Endothelial cell of umbilical vein (primary cell): ENCODE results near the gene GABRA4. TPM values are rescaled to one million over a fixed set of nuclear protein-coding genes. Genes with fewer than 3 reads are reported as not detected.
A peak's percentile ranks its signal among the peaks of the same experiment; 100 is the strongest.

Source experiments
- Bru-seq: library from RNA; stranded (reverse); fragments of 400-500 nt; gene quantifications from one replicate; lab custom pipeline; 2021; lab: Mats Ljungman, UMichigan
- BruChase-seq, 2 experiments: library from RNA; stranded (reverse); fragments of 400-500 nt; gene quantifications; one replicate each; lab custom pipeline; 2021; lab: Mats Ljungman, UMichigan
- BruUV-seq: library from RNA; stranded (reverse); fragments of 400-500 nt; replicated peaks from 2 replicates; lab custom pipeline; 2021; lab: Mats Ljungman, UMichigan
- CTCF ChIA-PET: fragments of 300-600, 350-600 bp; sonication (Branson Sonifier 250); formaldehyde crosslinking; loops from one replicate; lab custom pipeline; 2021; ENCODE audit warnings: antibody characterized with exemption, inconsistent platforms; lab: Charles Lee
- POLR2A ChIA-PET: fragments of 300-600, 350-600 bp; sonication (Branson Sonifier 250); formaldehyde crosslinking; loops from one replicate; lab custom pipeline; 2021; ENCODE audit warnings: antibody characterized with exemption, inconsistent platforms; lab: Charles Lee
- DNase-seq: peaks from one replicate; pipeline ENCODE4 v3.0.0-alpha.2; 2011; ENCODE audit warnings: low read depth, low spot score
- FAIRE-seq: peaks from 2 replicates; lab custom pipeline; 2011; peaks lifted over from hg19 to GRCh38; lab: Jason Lieb, UNC
- H2AFZ ChIP-seq: 2 replicates; pipeline ENCODE4 v1.6.0; 2012; ENCODE audit warnings: low read depth, low read length, control low read depth, inconsistent platforms
- H3K27ac ChIP-seq: 2 replicates; pipeline ENCODE4 v1.5.1; 2011; ENCODE audit warnings: low read depth, mild to moderate bottlenecking, control low read depth, low read length, moderate library complexity; ENCODE audit not compliant: insufficient read depth
- H3K27me3 ChIP-seq, 2 experiments: 2 replicates each; pipeline versions ENCODE4 v1.6.0 to v1.6.1; 2011; ENCODE audit warnings: low read length in 2 of 2, mixed read lengths in 1 of 2; ENCODE audit not compliant: control insufficient read depth in 2 of 2, insufficient read depth in 2 of 2
- H3K36me3 ChIP-seq, 2 experiments: 2 replicates in 1 of 2; 3 replicates in 1 of 2; pipeline ENCODE4 v1.5.1; 2011; ENCODE audit warnings: low read length in 2 of 2, mild to moderate bottlenecking in 1 of 2, moderate library complexity in 1 of 2; ENCODE audit not compliant: control insufficient read depth in 2 of 2, insufficient read depth in 2 of 2; ENCODE audit errors: extremely low read depth in 1 of 2
- H3K4me1 ChIP-seq: 3 replicates; pipeline ENCODE4 v1.5.1; 2011; ENCODE audit warnings: mild to moderate bottlenecking, low read length; ENCODE audit not compliant: control insufficient read depth, insufficient read depth; ENCODE audit errors: extremely low read depth
- H3K4me2 ChIP-seq: 2 replicates; pipeline ENCODE4 v1.6.1; 2011; ENCODE audit warnings: low read length, control low read depth, mixed read lengths; ENCODE audit not compliant: insufficient read depth
- H3K4me3 ChIP-seq, 3 experiments: fragments of 200-600 bp in 1 of 3; sonication (generic), shearing (Covaris generic) in 1 of 3; replicated peaks in 1 of 3; 2 replicates each; pipeline ENCODE4 v1.5.1; 2011 to 2016; ENCODE audit warnings: control low read depth in 3 of 3, low read length in 3 of 3, mild to moderate bottlenecking in 2 of 3, inconsistent platforms in 1 of 3, low read depth in 1 of 3, moderate library complexity in 1 of 3; ENCODE audit not compliant: insufficient read depth in 1 of 3
- H3K79me2 ChIP-seq: 2 replicates; pipeline ENCODE4 v1.6.0; 2012; ENCODE audit warnings: low read length, inconsistent platforms; ENCODE audit not compliant: control insufficient read depth, insufficient read depth
- H3K9ac ChIP-seq: replicated peaks from 2 replicates; pipeline ENCODE3; 2011; ENCODE audit warnings: low read length, control low read depth; ENCODE audit not compliant: insufficient read depth; ENCODE audit errors: extremely low read depth
- H3K9me1 ChIP-seq: replicated peaks from 3 replicates; pipeline ENCODE4 v1.6.0; 2011; ENCODE audit warnings: mild to moderate bottlenecking, low read length; ENCODE audit not compliant: control insufficient read depth, insufficient read depth; ENCODE audit errors: extremely low read depth
- H3K9me3 ChIP-seq: replicated peaks from 2 replicates; pipeline ENCODE4 v1.5.1; 2012; ENCODE audit warnings: low read length, inconsistent platforms; ENCODE audit not compliant: control insufficient read depth, insufficient read depth
- H4K20me1 ChIP-seq: replicated peaks from 2 replicates; pipeline ENCODE3; 2011; ENCODE audit warnings: mild to moderate bottlenecking, low read length; ENCODE audit not compliant: control insufficient read depth, insufficient read depth; ENCODE audit errors: extremely low read depth
- EZH2 ChIP-seq: IDR thresholded peaks from 2 replicates; pipeline ENCODE4 v1.6.1; 2012; ENCODE audit warnings: borderline replicate concordance, low read depth, mild to moderate bottlenecking, moderate library complexity, low read length, inconsistent platforms; ENCODE audit not compliant: severe bottlenecking
- FOS ChIP-seq: IDR thresholded peaks from 2 replicates; pipeline ENCODE4 v1.6.1; 2011; ENCODE audit warnings: mild to moderate bottlenecking, low read length, moderate library complexity, borderline replicate concordance; ENCODE audit not compliant: insufficient read depth
- GATA2 ChIP-seq: IDR thresholded peaks from 2 replicates; pipeline ENCODE4 v1.7.0; 2011; ENCODE audit warnings: low read depth, mild to moderate bottlenecking, moderate library complexity, mixed read lengths, low read length; ENCODE audit not compliant: insufficient read length, insufficient read depth
- JUN ChIP-seq: IDR thresholded peaks from 2 replicates; pipeline ENCODE4 v1.6.1; 2011; ENCODE audit warnings: borderline replicate concordance, low read depth; ENCODE audit not compliant: insufficient read length, insufficient read depth
- MYC ChIP-seq: IDR thresholded peaks from one replicate; pipeline ENCODE4 v1.6.1; 2011; ENCODE audit warnings: mild to moderate bottlenecking, low read depth, low read length
- POLR2A ChIP-seq: IDR thresholded peaks from 2 replicates; pipeline ENCODE4 v1.6.1; 2012; ENCODE audit warnings: low read depth, mild to moderate bottlenecking, control low read depth, low read length
- POLR2AphosphoS5 ChIP-seq: IDR thresholded peaks from 2 replicates; pipeline ENCODE4 v1.6.1; 2012; ENCODE audit warnings: low read depth, mild to moderate bottlenecking, control low read depth, low read length, moderate library complexity; ENCODE audit not compliant: insufficient read depth
- dilution Hi-C: fragments of 300-500 bp; cut with MboI; formaldehyde crosslinking; loops from one replicate; pipeline ENCODE4 v1.15.0; 2019; ENCODE audit warnings: low sequenced_read_pairs; ENCODE audit not compliant: extremely low pct_ligation_motif_present
- intact Hi-C: fragments of 100-400 bp; cut with micrococcal nuclease; formaldehyde crosslinking; loops from one replicate; pipeline ENCODE4 v1.10.0; 2022
- long read RNA-seq: library from polyadenylated mRNA; stranded (forward); transcript quantifications from one replicate; pipeline ENCODE4 v2.0.0, GENCODE V29; 2021
- polyA minus RNA-seq, 3 experiments: library from RNA; depleted of rRNA, polyadenylated mRNA; stranded (reverse); fragments of >200 nt; gene quantifications; 1 replicate in 1 of 3; 2 replicates in 2 of 3; pipeline ENCODE4 v1.2.3, GENCODE V29; 2011
- polyA plus RNA-seq, 4 experiments: library from polyadenylated mRNA; depleted of rRNA in 3 of 4; stranded (reverse) in 3 of 4; unstranded in 1 of 4; fragments of >200 nt; gene quantifications; 2 replicates each; pipeline versions ENCODE4 v1.2.1 to v1.2.3, GENCODE V29; 2011 to 2012; ENCODE audit warnings: missing spikeins in 1 of 4
- total RNA-seq: library from RNA; stranded (reverse); gene quantifications from 2 replicates; pipeline ENCODE4 v1.2.3, GENCODE V29; 2021
- TF ChIP-seq, protein P1 (sequence below), 2 donors: IDR thresholded peaks; 1 replicate in 1 of 2; 2 replicates in 1 of 2; pipeline ENCODE4 v1.5.1; 2011; ENCODE audit warnings: low read length in 2 of 2, mild to moderate bottlenecking in 2 of 2, moderate library complexity in 2 of 2, control low read depth in 1 of 2, inconsistent platforms in 1 of 2, low read depth in 1 of 2; ENCODE audit not compliant: insufficient read depth in 1 of 2; ENCODE audit errors: extremely low read depth in 1 of 2
- TF ChIP-seq, protein P2 (sequence below): IDR thresholded peaks from 2 replicates; pipeline ENCODE4 v1.6.1; 2011; ENCODE audit not compliant: insufficient read depth, insufficient read length

Gene GABRA4
- total RNA-seq (not detected in 2 replicates), polyA plus RNA-seq (not detected in 2 replicates), polyA minus RNA-seq (not detected in 2 replicates), Bru-seq, nascent RNA (not detected), BruChase-seq, experiment 1, labeled RNA remaining after a 6-hour chase (not detected), BruChase-seq, experiment 2, labeled RNA remaining after a 2-hour chase (not detected)
- polyA plus RNA-seq (2011; cell fraction: cytosol; rRNA removed), result not detected in 2 replicates
- not detected in 2 replicates for polyA plus RNA-seq (2011; cell fraction: nucleus; rRNA removed)
- not detected in 2 replicates for polyA plus RNA-seq (2012)
- not detected for polyA minus RNA-seq (2011; cell fraction: cytosol; rRNA and poly(A)+ RNA removed)
- not detected in 2 replicates for polyA minus RNA-seq (2011; cell fraction: nucleus; rRNA and poly(A)+ RNA removed)
- long read RNA-seq, result 0 reads

DNA sequence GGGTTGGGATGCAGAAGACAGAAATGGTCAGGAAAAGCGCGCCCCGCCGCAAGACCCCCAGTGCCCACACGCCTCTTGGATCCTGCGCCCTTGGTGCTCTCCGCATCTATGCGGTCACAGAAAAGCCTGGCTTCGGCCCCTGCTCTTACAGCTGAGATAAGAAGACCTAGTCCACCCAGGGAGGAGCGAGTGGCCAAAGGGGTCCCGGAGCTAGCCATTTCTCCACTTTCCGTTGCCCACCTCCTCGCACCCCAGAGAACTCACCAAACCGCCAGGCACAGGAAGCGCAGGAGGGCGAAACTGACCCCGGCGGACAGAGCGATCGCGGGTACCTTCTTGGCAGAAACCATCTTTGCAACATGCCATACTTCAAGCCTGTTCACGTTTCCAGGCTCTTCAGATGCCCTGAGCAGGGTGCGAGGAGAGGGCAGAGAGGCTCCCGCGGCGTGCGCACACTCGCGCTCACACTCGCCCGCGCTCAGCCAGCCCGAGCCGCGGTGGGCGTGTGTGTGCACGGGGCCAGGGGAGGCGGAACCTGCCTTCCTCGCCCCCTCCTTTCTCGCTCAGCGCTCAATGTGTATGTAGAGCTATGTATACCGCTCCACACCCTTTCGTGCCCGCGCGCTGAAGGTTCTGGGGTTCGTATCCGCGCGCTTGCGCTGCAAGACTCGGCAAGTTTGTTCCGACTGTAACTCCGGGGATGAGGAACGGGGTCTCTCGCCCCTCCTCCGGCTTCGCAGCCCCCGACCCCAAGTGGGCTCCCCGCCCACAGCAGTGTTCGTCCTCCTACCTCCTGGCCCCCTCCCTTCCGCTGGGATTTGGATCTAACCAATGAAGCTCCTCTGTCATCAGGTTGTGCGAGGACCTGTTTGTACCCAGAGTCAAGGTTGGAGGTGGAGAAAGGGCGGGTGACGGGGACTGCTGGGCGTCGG, at the start of gene GABRA4:
Gene GABRA4 (minus strand): TSS at position 507 of the 932 bp plus-strand sequence. CDS start 157 bp downstream, at position 350.
- no peak within 1 kb of the TSS for H3K9ac ChIP-seq
- H3K4me2 ChIP-seq, result no peak within 1 kb of the TSS
- ChIA-PET POLR2A (no interaction called here), CTCF (no interaction called here)
- H3K79me2 ChIP-seq, result no peaks in the 10 kb centered on the region
- TF ChIP-seq POLR2A (no peak), EZH2 (peak; percentile 21)
- no peaks in the 10 kb centered on the region for H3K9me1 ChIP-seq
- intact Hi-C loops (no loop called here), dilution Hi-C loops (no loop called here)
- no peaks in the 10 kb centered on the region for H3K9me3 ChIP-seq
- H3K27ac ChIP-seq, result no peak within 1 kb of the TSS
- H4K20me1 ChIP-seq, result no peaks in the 10 kb centered on the region
- no peaks in the 10 kb centered on the region for H3K4me1 ChIP-seq
- DNase-seq, result no peak
- no peak for FAIRE-seq
- BruUV-seq, result no TSS peak
- no peaks in the 10 kb centered on the region for H3K36me3 ChIP-seq
- H3K4me3 ChIP-seq, result no peak within 1 kb of the TSS
- peaks cover 23 to 39% of the 10 kb centered on the region in 2 experiments for H3K27me3 ChIP-seq
- no peak within 1 kb of the TSS for H2AFZ ChIP-seq

DNA sequence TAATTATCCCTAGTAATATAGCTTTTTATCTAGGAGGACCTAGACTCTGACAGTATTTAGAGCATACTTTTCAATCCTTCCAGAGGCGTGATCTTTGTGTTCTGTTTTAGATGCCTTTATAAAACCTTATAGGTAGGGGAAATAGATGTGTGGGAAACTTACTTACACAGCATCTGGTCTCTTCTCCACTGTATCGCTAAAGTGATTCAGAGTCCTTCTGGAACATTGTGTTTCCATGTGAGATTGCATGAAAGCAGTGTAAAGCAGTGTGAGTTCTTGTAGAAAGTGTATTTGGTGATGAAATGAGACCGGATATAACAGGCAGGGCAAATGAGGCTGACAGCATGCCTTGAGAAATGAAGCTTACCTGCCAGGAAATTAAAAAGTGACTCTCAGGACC, 47.4 kb upstream of the GABRA4 start:
- peaks cover 0 to 8% of the 10 kb centered on the region in 2 experiments for H3K27me3 ChIP-seq
- FAIRE-seq, result no peak
- no peaks in the 10 kb centered on the region for H3K79me2 ChIP-seq
- dilution Hi-C loops, result no loop called here
- no TSS peak for BruUV-seq
- ChIA-PET POLR2A (no interaction called here), CTCF (interaction anchor here (1.8 kb wide), 1 partner anchor 8 kb away, joined by 5 read pairs; no protein-coding TSS in a partner anchor)
- no peaks in the 10 kb centered on the region for H3K9me1 ChIP-seq
- H3K4me2 ChIP-seq, result no peak overlapping the region
- H3K27ac ChIP-seq, result no peak overlapping the region
- H3K36me3 ChIP-seq, result no peaks in the 10 kb centered on the region
- no peaks in the 10 kb centered on the region for H3K9me3 ChIP-seq
- no peak for TF ChIP-seq JUN
- TF ChIP-seq, protein P1, sequence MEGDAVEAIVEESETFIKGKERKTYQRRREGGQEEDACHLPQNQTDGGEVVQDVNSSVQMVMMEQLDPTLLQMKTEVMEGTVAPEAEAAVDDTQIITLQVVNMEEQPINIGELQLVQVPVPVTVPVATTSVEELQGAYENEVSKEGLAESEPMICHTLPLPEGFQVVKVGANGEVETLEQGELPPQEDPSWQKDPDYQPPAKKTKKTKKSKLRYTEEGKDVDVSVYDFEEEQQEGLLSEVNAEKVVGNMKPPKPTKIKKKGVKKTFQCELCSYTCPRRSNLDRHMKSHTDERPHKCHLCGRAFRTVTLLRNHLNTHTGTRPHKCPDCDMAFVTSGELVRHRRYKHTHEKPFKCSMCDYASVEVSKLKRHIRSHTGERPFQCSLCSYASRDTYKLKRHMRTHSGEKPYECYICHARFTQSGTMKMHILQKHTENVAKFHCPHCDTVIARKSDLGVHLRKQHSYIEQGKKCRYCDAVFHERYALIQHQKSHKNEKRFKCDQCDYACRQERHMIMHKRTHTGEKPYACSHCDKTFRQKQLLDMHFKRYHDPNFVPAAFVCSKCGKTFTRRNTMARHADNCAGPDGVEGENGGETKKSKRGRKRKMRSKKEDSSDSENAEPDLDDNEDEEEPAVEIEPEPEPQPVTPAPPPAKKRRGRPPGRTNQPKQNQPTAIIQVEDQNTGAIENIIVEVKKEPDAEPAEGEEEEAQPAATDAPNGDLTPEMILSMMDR (IDR thresholded peaks at IDR 0.05; ENCODE audit: extremely low read depth in 1 of 2, insufficient read depth in 1 of 2, low read depth in 1 of 2, low read length in 2 of 2), result no peak
- TF ChIP-seq POLR2AphosphoS5, result no peak
- TF ChIP-seq MYC, result no peak
- TF ChIP-seq POLR2A, result no peak
- TF ChIP-seq FOS, result no peak
- no peak for TF ChIP-seq EZH2
- TF ChIP-seq, protein P2, sequence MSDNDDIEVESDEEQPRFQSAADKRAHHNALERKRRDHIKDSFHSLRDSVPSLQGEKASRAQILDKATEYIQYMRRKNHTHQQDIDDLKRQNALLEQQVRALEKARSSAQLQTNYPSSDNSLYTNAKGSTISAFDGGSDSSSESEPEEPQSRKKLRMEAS, result no peak
- TF ChIP-seq GATA2, result no peak
- H4K20me1 ChIP-seq, result no peaks in the 10 kb centered on the region
- H3K9ac ChIP-seq, result no peak overlapping the region
- DNase-seq, result no peak
- intact Hi-C loops, result no loop called here
- H3K4me3 ChIP-seq, result no peak overlapping the region
- H3K4me1 ChIP-seq, result no peaks in the 10 kb centered on the region
- no peak overlapping the region for H2AFZ ChIP-seq
